MM.1S (cell line): ENCODE measurements around the gene OGT.

Source experiments
- DNase-seq: peaks from one replicate; pipeline ENCODE4 v3.0.0-alpha.2; 2015
- H2AFZ ChIP-seq: fragments of 300-600 bp; sonication (generic); 2 replicates; pipeline ENCODE4 v1.6.0; 2016; ENCODE audit warnings: antibody characterized with exemption, low read length
- H3F3A ChIP-seq: fragments of 300-600 bp; sonication (generic); 2 replicates; pipeline ENCODE4 v1.6.1; 2016; ENCODE audit warnings: mild to moderate bottlenecking, antibody characterized with exemption, low read length, moderate library complexity, mixed read lengths; ENCODE audit not compliant: insufficient read depth
- H3K27ac ChIP-seq: fragments of 300-600 bp; sonication (generic); 2 replicates; pipeline ENCODE4 v1.5.1; 2016; ENCODE audit warnings: mild to moderate bottlenecking, low read length
- H3K27me3 ChIP-seq: fragments of 300-600 bp; sonication (generic); replicated peaks from 2 replicates; pipeline ENCODE4 v1.6.0; 2016; ENCODE audit warnings: low read length; ENCODE audit not compliant: insufficient read depth
- H3K36me3 ChIP-seq: fragments of 300-600 bp; sonication (generic); replicated peaks from 2 replicates; pipeline ENCODE4 v1.6.1; 2016; ENCODE audit warnings: mild to moderate bottlenecking, low read length, mixed read lengths; ENCODE audit not compliant: insufficient read depth
- H3K4me1 ChIP-seq: fragments of 300-600 bp; sonication (generic); 2 replicates; pipeline ENCODE4 v1.6.1; 2016; ENCODE audit warnings: low read length, mixed read lengths
- H3K4me2 ChIP-seq: fragments of 300-600 bp; sonication (generic); 2 replicates; pipeline ENCODE4 v1.6.0; 2016; ENCODE audit warnings: low read depth, low read length
- H3K4me3 ChIP-seq: fragments of 300-600 bp; sonication (generic); 2 replicates; pipeline ENCODE4 v1.5.1; 2016; ENCODE audit warnings: low read length, mixed read lengths
- H3K79me2 ChIP-seq: fragments of 300-600 bp; sonication (generic); 2 replicates; pipeline ENCODE4 v1.6.1; 2016; ENCODE audit warnings: mixed run types, low read length, mixed read lengths
- H3K9ac ChIP-seq: fragments of 300-600 bp; sonication (generic); 2 replicates; pipeline ENCODE4 v1.6.1; 2016; ENCODE audit warnings: low read length, mixed read lengths
- H3K9me2 ChIP-seq: fragments of 300-600 bp; sonication (generic); replicated peaks from 2 replicates; pipeline ENCODE4 v1.6.1; 2016; ENCODE audit warnings: mild to moderate bottlenecking, low read length, mixed read lengths; ENCODE audit not compliant: insufficient read depth
- H3K9me3 ChIP-seq: fragments of 300-600 bp; sonication (generic); replicated peaks from 2 replicates; pipeline ENCODE4 v1.6.1; 2016; ENCODE audit warnings: mild to moderate bottlenecking, low read length, mixed read lengths; ENCODE audit not compliant: insufficient read depth
- H4K20me1 ChIP-seq: fragments of 300-600 bp; sonication (generic); 2 replicates; pipeline ENCODE4 v1.6.1; 2016; ENCODE audit warnings: mild to moderate bottlenecking, low read length, moderate library complexity, mixed read lengths; ENCODE audit not compliant: insufficient read depth
- CTCF ChIP-seq: fragments of 300-600 bp; sonication (generic); IDR thresholded peaks from 2 replicates; pipeline ENCODE4 v1.5.1; 2016; ENCODE audit warnings: antibody characterized with exemption, low read length, mixed read lengths
- EZH2 ChIP-seq: fragments of 300-600 bp; sonication (generic); optimal IDR thresholded peaks from 2 replicates; pipeline ENCODE3; 2017; ENCODE audit warnings: low read depth, mild to moderate bottlenecking, antibody characterized with exemption, low read length, mixed read lengths
- EZH2phosphoT487 ChIP-seq: fragments of 300-600 bp; sonication (generic); IDR thresholded peaks from 2 replicates; pipeline ENCODE4 v1.6.1; 2018; ENCODE audit warnings: antibody characterized with exemption, low read length

Gene OGT

GRCh38 chrX:71541210-71542022 is 8.5 kb downstream of the OGT start:
- Histone ChIP-seq H3K27me3 (no peaks in the 10 kb centered on the region), H3K36me3 (peaks cover 4% of the 10 kb centered on the region), H4K20me1 (peaks cover 70% of the 10 kb centered on the region), H3K27ac (no peak overlapping the region), H3K9ac (no peak overlapping the region), H3K4me3 (no peak overlapping the region), H2AFZ (no peak overlapping the region), H3F3A (0 out of 2 replicates have a peak, but pooled peaks cover 3% of the 10 kb centered on the region), H3K4me2 (no peak overlapping the region), H3K9me2 (no peaks in the 10 kb centered on the region), H3K4me1 (peaks cover 29% of the 10 kb centered on the region; the same call in 1 of the 2 replicates), H3K79me2 (peaks cover 100% of the 10 kb centered on the region), H3K9me3 (no peaks in the 10 kb centered on the region)
- no peak for TF ChIP-seq CTCF
- TF ChIP-seq EZH2phosphoT487: no peak
- TF ChIP-seq EZH2: no peak
- no peak for DNase-seq

- Histone ChIP-seq H3K4me1 (peaks cover 29% of the 10 kb centered on the region; the same call in 1 of the 2 replicates), H3K9ac (no peak overlapping the region), H3K27ac (no peak overlapping the region), H4K20me1 (peaks cover 71% of the 10 kb centered on the region), H2AFZ (no peak overlapping the region), H3K79me2 (peaks cover 99% of the 10 kb centered on the region), H3K36me3 (peaks cover 4% of the 10 kb centered on the region), H3K27me3 (no peaks in the 10 kb centered on the region), H3K4me3 (no peak overlapping the region), H3K9me2 (no peaks in the 10 kb centered on the region), H3K4me2 (no peak overlapping the region), H3F3A (no peaks in the 10 kb centered on the region), H3K9me3 (no peaks in the 10 kb centered on the region)
- TF ChIP-seq EZH2: no peak
- TF ChIP-seq CTCF: no peak
- no peak for TF ChIP-seq EZH2phosphoT487
- no peak for DNase-seq
Observed at GRCh38 chrX:71542411-71542810, 9.5 kb downstream of the OGT start.

GRCh38 chrX:71542825-71543224 is 9.9 kb downstream of the OGT start:
- Histone ChIP-seq H3K4me2 (no peak overlapping the region), H2AFZ (no peak overlapping the region), H4K20me1 (peaks cover 67% of the 10 kb centered on the region), H3K9me3 (no peaks in the 10 kb centered on the region), H3F3A (no peaks in the 10 kb centered on the region), H3K9me2 (no peaks in the 10 kb centered on the region), H3K4me1 (peaks cover 26% of the 10 kb centered on the region; the same call in 1 of the 2 replicates), H3K27ac (no peak overlapping the region), H3K9ac (no peak overlapping the region), H3K27me3 (no peaks in the 10 kb centered on the region), H3K36me3 (peaks cover 4% of the 10 kb centered on the region), H3K79me2 (peaks cover 99% of the 10 kb centered on the region), H3K4me3 (no peak overlapping the region)
- DNase-seq: no peak
- no peak for TF ChIP-seq EZH2
- no peak for TF ChIP-seq CTCF
- TF ChIP-seq EZH2phosphoT487: no peak
